Rectal smooth muscle tissue (tissue), 1 donor: ENCODE results near the gene TSTD2.
"Not testable (repeated sequence)": the region's sequence is repeated elsewhere in the genome, so short reads cannot be mapped to it uniquely, and the experiment has no call there.

Source experiments
- H3K27ac ChIP-seq: one replicate; pipeline ENCODE4 v1.7.0; 2013; ENCODE audit warnings: low read depth, low read length, inconsistent platforms
- H3K27me3 ChIP-seq: one replicate; pipeline ENCODE4 v1.7.0; 2013; ENCODE audit warnings: low read length; ENCODE audit not compliant: control insufficient read depth, insufficient read depth
- H3K36me3 ChIP-seq: one replicate; pipeline ENCODE4 v1.7.0; 2013; ENCODE audit warnings: low read length; ENCODE audit not compliant: control insufficient read depth, insufficient read depth
- H3K4me1 ChIP-seq: one replicate; pipeline ENCODE4 v1.7.0; 2013; ENCODE audit warnings: low read length; ENCODE audit not compliant: control insufficient read depth, insufficient read depth
- H3K4me3 ChIP-seq: one replicate; pipeline ENCODE4 v1.7.0; 2013; ENCODE audit warnings: low read length
- H3K9ac ChIP-seq: one replicate; pipeline ENCODE4 v1.7.0; 2013; ENCODE audit warnings: low read length

Gene TSTD2

GRCh38 chr9:97598461-97599288 lies 34.5 kb downstream of the TSTD2 start:
- H3K27ac ChIP-seq = no peak overlapping the region
- no peaks in the 10 kb centered on the region for H3K27me3 ChIP-seq
- H3K36me3 ChIP-seq = peaks cover 20% of the 10 kb centered on the region
- peaks cover 14% of the 10 kb centered on the region for H3K4me1 ChIP-seq
- H3K4me3 ChIP-seq = no peak overlapping the region
- peak overlapping the region; percentile 10 for H3K9ac ChIP-seq

GRCh38 chr9:97596906-97597305 lies 36.3 kb downstream of the TSTD2 start:
- Histone ChIP-seq H3K4me1 (peaks cover 19% of the 10 kb centered on the region), H3K27ac (no peak overlapping the region), H3K27me3 (no peaks in the 10 kb centered on the region), H3K9ac (no peak overlapping the region), H3K36me3 (peaks cover 13% of the 10 kb centered on the region), H3K4me3 (no peak overlapping the region)

- Histone ChIP-seq H3K9ac (no peak overlapping the region), H3K4me1 (peaks cover 19% of the 10 kb centered on the region), H3K27me3 (no peaks in the 10 kb centered on the region), H3K4me3 (no peak overlapping the region), H3K27ac (peak overlapping the region; percentile 70), H3K36me3 (peaks cover 3% of the 10 kb centered on the region)
Measured at GRCh38 chr9:97594381-97594921, 38.7 kb downstream of the TSTD2 start.

- H3K27me3 ChIP-seq = no peaks in the 10 kb centered on the region
- H3K4me1 ChIP-seq = peaks cover 19% of the 10 kb centered on the region
- H3K36me3 ChIP-seq = peaks cover 3% of the 10 kb centered on the region
- no peak overlapping the region for H3K4me3 ChIP-seq
- peak overlapping the region; percentile 70 for H3K27ac ChIP-seq
- H3K9ac ChIP-seq = no peak overlapping the region
Measured at GRCh38 chr9:97593960-97594359, 39.2 kb downstream of the TSTD2 start.

GRCh38 chr9:97592126-97592525 lies 41.0 kb downstream of the TSTD2 start:
- no peaks in the 10 kb centered on the region for H3K27me3 ChIP-seq
- no peak overlapping the region for H3K4me3 ChIP-seq

GRCh38 chr9:97591535-97591934 lies 41.6 kb downstream of the TSTD2 start:
- Histone ChIP-seq H3K27ac (no peak overlapping the region), H3K4me1 (peaks cover 11% of the 10 kb centered on the region)

More at GRCh38 chr9:97592126-97592525, 41.0 kb downstream of the TSTD2 start:
- Histone ChIP-seq H3K4me1 (peaks cover 16% of the 10 kb centered on the region), H3K9ac (no peak overlapping the region), H3K27ac (no peak overlapping the region), H3K36me3 (peaks cover 3% of the 10 kb centered on the region)

GRCh38 chr9:97586909-97587308 lies 46.3 kb downstream of the TSTD2 start:
- H3K9ac ChIP-seq, H3K4me1 ChIP-seq, H3K36me3 ChIP-seq, H3K27ac ChIP-seq, H3K4me3 ChIP-seq, H3K27me3 ChIP-seq: not testable (repeated sequence)

More at GRCh38 chr9:97591535-97591934, 41.6 kb downstream of the TSTD2 start:
- H3K36me3 ChIP-seq = peaks cover 3% of the 10 kb centered on the region
- no peaks in the 10 kb centered on the region for H3K27me3 ChIP-seq
- H3K4me3 ChIP-seq = no peak overlapping the region
- H3K9ac ChIP-seq = no peak overlapping the region

- H3K4me1 ChIP-seq, H3K36me3 ChIP-seq, H3K27me3 ChIP-seq, H3K27ac ChIP-seq, H3K9ac ChIP-seq, H3K4me3 ChIP-seq: not testable (repeated sequence)
Measured at GRCh38 chr9:97584778-97585177, 48.4 kb downstream of the TSTD2 start.

- not testable (repeated sequence) for H3K4me1 ChIP-seq, H3K4me3 ChIP-seq, H3K27ac ChIP-seq, H3K36me3 ChIP-seq, H3K9ac ChIP-seq, H3K27me3 ChIP-seq
Measured at GRCh38 chr9:97581590-97581989, 51.6 kb downstream of the TSTD2 start.

GRCh38 chr9:97579914-97580313 lies 53.3 kb downstream of the TSTD2 start:
- Histone ChIP-seq H3K36me3 (no peaks in the 10 kb centered on the region), H3K4me1 (no peaks in the 10 kb centered on the region), H3K27ac (no peak overlapping the region), H3K9ac (no peak overlapping the region), H3K4me3 (no peak overlapping the region), H3K27me3 (no peaks in the 10 kb centered on the region)

GRCh38 chr9:97578846-97579245 lies 54.3 kb downstream of the TSTD2 start:
- no peak overlapping the region for H3K4me3 ChIP-seq
- no peaks in the 10 kb centered on the region for H3K27me3 ChIP-seq
- no peaks in the 10 kb centered on the region for H3K4me1 ChIP-seq
- H3K27ac ChIP-seq = no peak overlapping the region
- no peaks in the 10 kb centered on the region for H3K36me3 ChIP-seq
- no peak overlapping the region for H3K9ac ChIP-seq

GRCh38 chr9:97577051-97577450 lies 56.1 kb downstream of the TSTD2 start:
- Histone ChIP-seq H3K9ac (no peak overlapping the region), H3K4me1 (peaks cover 2% of the 10 kb centered on the region), H3K4me3 (no peak overlapping the region), H3K27ac (no peak overlapping the region), H3K27me3 (no peaks in the 10 kb centered on the region), H3K36me3 (no peaks in the 10 kb centered on the region)

- Histone ChIP-seq H3K27ac (no peak overlapping the region), H3K4me3 (no peak overlapping the region), H3K4me1 (peaks cover 15% of the 10 kb centered on the region), H3K36me3 (no peaks in the 10 kb centered on the region), H3K27me3 (no peaks in the 10 kb centered on the region), H3K9ac (no peak overlapping the region)
Measured at GRCh38 chr9:97575673-97576200, 57.4 kb downstream of the TSTD2 start.
